ENCODE results near the gene MYL7.

Gene MYL7

DNA sequence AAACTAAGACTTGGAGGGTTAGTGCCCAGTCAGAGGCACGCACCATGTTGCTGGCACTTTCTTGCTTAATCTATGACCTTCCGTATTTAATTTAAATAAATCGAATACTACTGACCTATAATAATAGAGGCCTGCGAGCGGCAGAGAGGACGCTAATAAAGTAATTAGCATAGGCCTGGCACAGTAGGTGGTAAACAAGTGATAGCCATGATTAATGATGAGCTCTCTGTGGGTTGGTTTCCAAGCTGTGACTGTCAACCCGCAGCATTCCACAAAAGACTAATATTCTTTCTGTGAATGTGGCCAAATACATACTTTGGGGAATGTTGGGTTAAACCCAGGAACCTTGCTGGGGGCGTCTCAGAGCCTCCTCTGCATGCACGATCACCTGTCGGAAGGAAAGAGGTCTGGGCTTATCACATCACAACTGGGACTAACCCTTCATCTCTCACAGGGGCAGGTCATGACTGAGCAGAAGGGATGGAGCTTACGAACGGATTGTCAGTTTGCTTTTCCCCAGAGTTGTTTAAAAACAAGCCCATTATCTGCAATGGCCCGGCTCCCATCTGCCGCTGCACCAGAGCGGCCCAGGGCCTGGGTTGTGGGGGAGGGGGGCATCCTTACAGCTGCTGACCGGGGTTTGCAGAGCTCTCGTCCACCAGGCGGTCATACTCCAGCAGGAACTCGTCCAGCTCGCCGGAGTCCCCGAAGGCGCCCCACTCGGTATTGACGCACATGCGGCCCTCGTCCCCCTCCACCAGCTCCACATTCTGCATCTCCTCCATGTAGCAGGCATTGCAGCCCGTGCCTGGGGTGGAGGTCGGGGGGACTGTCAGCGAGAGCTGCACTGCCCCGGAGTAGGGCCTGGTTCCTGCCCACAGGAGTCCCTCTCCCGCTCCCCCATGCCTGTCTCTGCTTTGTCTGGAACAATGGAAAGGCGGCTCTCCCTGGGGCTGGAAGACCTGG lies 6.2 kb upstream of the MYL7 start:
- in situ Hi-C loops (cut with HindIII; ENCODE audit: low sequenced_read_pairs): no loop called here

DNA sequence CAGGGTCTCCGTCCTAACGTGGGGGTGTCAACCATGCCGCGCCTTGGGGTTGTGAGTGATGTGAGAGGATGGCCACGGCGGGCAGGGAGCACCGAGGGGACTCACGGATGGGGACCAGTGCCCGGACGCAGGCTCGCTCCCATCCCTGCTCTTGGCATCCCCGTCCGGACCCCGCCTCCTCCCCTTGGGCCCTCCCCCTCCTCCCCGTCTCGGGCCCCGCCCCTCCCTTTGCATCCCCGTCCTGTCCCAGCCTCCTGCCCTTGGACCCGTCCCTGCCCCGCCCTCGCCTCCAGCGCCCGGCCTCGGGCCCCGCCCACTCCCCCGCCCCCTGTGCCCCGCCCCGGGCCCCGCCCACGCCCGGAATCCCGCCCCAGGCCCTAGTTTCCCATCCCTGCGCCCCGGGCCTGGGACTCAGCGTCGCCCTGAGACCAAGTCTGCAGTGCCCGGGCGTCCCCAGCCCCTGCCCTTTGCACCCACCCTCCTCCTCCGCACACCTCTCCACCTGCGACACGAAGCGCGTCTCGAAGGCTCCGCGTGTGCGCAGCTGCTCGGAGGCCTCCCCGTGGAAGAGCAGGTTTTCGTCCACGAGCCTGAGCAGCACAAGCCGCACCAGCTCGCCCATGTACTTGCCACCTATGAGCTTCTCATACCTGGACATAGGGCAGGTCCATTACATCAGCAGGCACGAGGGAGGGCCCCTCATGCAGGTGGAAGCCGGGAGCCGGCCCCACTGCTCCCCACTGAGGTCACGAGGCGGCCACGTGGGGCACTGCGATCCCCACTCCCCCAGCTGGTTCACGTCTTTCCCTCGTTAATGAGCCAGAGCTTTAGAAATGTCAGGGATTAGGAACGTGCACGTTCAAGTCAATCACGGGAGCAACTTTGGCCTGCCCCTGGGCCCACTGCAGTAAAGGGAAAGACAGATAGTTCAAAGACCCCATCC lies 5.1 kb upstream of the MYL7 start:
- H3K4me3 ChIP-seq (ENCODE audit: low read depth, low read length): peak overlapping the region; percentile 38
- in situ Hi-C loops (cut with HindIII; ENCODE audit: low sequenced_read_pairs): no loop called here
- TF ChIP-seq, protein P1, sequence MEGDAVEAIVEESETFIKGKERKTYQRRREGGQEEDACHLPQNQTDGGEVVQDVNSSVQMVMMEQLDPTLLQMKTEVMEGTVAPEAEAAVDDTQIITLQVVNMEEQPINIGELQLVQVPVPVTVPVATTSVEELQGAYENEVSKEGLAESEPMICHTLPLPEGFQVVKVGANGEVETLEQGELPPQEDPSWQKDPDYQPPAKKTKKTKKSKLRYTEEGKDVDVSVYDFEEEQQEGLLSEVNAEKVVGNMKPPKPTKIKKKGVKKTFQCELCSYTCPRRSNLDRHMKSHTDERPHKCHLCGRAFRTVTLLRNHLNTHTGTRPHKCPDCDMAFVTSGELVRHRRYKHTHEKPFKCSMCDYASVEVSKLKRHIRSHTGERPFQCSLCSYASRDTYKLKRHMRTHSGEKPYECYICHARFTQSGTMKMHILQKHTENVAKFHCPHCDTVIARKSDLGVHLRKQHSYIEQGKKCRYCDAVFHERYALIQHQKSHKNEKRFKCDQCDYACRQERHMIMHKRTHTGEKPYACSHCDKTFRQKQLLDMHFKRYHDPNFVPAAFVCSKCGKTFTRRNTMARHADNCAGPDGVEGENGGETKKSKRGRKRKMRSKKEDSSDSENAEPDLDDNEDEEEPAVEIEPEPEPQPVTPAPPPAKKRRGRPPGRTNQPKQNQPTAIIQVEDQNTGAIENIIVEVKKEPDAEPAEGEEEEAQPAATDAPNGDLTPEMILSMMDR (IDR thresholded peaks at IDR 0.05; ENCODE audit: low read depth, low read length, missing control alignments): no peak
- no peak for DNase-seq (ENCODE audit: low read depth)

More for the DNA sequence above, 6.2 kb upstream of the MYL7 start:
- no peak overlapping the region for H3K4me3 ChIP-seq (ENCODE audit: low read depth, low read length)
- TF ChIP-seq, protein P1 (IDR thresholded peaks at IDR 0.05; ENCODE audit: low read depth, low read length, missing control alignments): no peak
- no peak for DNase-seq (ENCODE audit: low read depth)

DNA sequence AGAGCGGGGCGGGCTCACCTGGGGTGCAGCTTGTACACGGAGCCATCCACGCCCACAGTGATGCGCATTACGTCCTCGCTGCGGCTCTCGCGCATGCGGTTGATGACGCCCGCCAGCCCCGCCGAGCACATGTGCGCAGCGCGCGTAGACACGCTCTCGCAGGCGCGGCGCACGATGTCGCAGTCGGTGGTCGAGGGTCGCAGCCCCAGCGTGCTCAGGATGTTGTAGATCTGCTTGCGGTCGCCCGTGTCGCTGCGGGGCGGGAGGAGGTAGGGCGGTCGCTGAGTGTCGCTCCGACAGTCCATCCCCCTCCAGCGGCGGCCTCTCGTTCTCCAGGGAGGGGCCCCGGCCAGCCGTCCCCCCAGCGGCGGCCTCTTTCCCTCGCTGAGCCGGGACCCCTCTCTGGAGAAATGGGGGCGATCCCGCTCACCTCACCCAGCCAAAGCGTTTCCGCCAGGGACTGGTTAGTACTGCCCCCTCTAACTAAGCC lies 4.4 kb upstream of the MYL7 start:
- no peak for DNase-seq (ENCODE audit: low read depth)
- TF ChIP-seq, protein P1 (IDR thresholded peaks at IDR 0.05; ENCODE audit: low read depth, low read length, missing control alignments): no peak
- in situ Hi-C loops (cut with HindIII; ENCODE audit: low sequenced_read_pairs): no loop called here
- peak overlapping the region; percentile 38 for H3K4me3 ChIP-seq (ENCODE audit: low read depth, low read length)

DNA sequence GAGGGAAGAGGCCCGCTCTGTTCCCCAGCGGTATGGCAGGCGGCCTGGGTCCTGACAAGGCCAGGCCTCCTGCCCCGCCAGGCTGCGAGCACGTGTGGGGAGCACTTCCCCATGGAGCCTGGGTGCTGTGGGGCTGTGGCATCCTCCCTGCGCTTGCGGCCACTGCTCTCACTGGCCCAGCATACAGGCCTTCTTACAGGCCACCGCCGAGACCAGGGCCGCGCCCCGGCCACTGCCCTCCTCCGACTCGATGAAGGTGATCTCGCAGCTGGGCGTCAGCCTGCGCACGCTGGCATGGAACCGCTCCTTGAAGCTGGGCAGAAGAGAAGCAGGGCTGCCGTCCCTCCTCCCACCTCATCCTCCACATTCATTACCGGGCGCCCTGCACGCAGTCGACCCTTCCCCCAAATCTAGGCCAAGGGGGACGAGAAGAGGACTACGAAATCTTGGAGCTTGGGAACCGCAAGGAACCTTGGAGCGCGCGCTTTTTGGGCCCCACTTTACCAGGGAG lies 3.9 kb upstream of the MYL7 start:
- in situ Hi-C loops (cut with HindIII; ENCODE audit: low sequenced_read_pairs): no loop called here
- H3K4me3 ChIP-seq (ENCODE audit: low read depth, low read length): peak overlapping the region; percentile 38
- TF ChIP-seq, protein P1 (IDR thresholded peaks at IDR 0.05; ENCODE audit: low read depth, low read length, missing control alignments): no peak
- no peak for DNase-seq (ENCODE audit: low read depth)

DNA sequence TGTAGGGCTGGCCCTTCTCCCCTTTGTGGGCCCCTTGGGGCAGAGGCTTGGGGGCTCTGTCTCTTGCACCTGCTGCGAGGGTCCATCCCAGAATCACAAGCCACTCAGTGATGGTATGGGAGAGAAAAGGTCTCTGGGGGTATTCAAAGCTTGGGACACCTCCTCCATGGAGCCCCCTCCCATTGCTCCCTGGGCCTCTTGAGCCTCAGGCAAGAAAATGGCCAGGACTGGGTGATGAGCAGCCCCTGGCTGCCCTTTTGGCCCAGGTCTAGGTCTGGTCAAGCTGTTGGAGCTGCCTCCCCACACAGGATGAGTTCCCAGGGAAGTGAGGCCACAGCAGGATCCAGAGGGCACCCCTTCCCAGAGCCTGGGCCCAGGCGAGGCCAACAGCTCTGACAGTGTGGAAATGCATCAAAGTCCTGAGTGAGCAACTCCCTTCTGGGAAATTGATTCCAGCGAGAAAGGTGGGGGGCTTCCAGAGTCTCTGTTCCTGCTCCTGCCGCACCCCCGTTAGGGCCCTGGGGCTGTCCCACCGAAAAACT lies 3.4 kb upstream of the MYL7 start:
- TF ChIP-seq, protein P1 (IDR thresholded peaks at IDR 0.05; ENCODE audit: low read depth, low read length, missing control alignments): no peak
- H3K4me3 ChIP-seq (ENCODE audit: low read depth, low read length): no peak overlapping the region
- in situ Hi-C loops (cut with HindIII; ENCODE audit: low sequenced_read_pairs): no loop called here
- no peak for DNase-seq (ENCODE audit: low read depth)

Data from astrocyte of the cerebellum (primary cell).